GM20431 (cell line): ENCODE measurements around the gene ASPSCR1.

Experiments
- in situ Hi-C: fragments of 300-500 bp; cut with MseI, MboI; formaldehyde crosslinking; loops from one replicate; pipeline ENCODE4 v1.15.0; 2020; ENCODE audit warnings: low sequenced_read_pairs; ENCODE audit not compliant: unreplicated experiment

Gene ASPSCR1

GRCh38 chr17:82019690-82020571 is 42.5 kb downstream of the ASPSCR1 start:
- in situ Hi-C loops: loop anchor here (10.0 kb wide), 1 partner anchor 135 kb away; no protein-coding TSS in a partner anchor

GRCh38 chr17:82020572-82021106 is 43.2 kb downstream of the ASPSCR1 start:
- in situ Hi-C loops: loop anchor here (10.0 kb wide), 1 partner anchor 134 kb away; no protein-coding TSS in a partner anchor

- in situ Hi-C loops: loop anchor here (10.0 kb wide), 1 partner anchor 133 kb away; no protein-coding TSS in a partner anchor
Measured at GRCh38 chr17:82021107-82021899, 43.9 kb downstream of the ASPSCR1 start.

GRCh38 chr17:82021900-82022309 is 44.5 kb downstream of the ASPSCR1 start:
- in situ Hi-C loops: loop anchor here (10.0 kb wide), 1 partner anchor 133 kb away; no protein-coding TSS in a partner anchor

- in situ Hi-C loops: loop anchor here (10.0 kb wide), 1 partner anchor 132 kb away; no protein-coding TSS in a partner anchor
Measured at GRCh38 chr17:82022310-82022980, 45.0 kb downstream of the ASPSCR1 start, which contains the start of gene CENPX. CENPX (minus strand) TSS chr17:82022878; CDS start chr17:82022861, 17 bp downstream.

- in situ Hi-C loops: loop anchor here (10.0 kb wide), 1 partner anchor 132 kb away; no protein-coding TSS in a partner anchor
Measured at GRCh38 chr17:82022981-82023446, 45.6 kb downstream of the ASPSCR1 start, which contains the start of gene LRRC45. LRRC45 (plus strand) TSS chr17:82023305; CDS start chr17:82023644, 339 bp downstream.

GRCh38 chr17:82023447-82024241 is 46.2 kb downstream of the ASPSCR1 start:
- in situ Hi-C loops: loop anchor here (10.0 kb wide), 1 partner anchor 131 kb away; no protein-coding TSS in a partner anchor

- in situ Hi-C loops: loop anchor here (10.0 kb wide), 1 partner anchor 130 kb away; no protein-coding TSS in a partner anchor
Measured at GRCh38 chr17:82024859-82025258, 47.4 kb downstream of the ASPSCR1 start.

- in situ Hi-C loops: loop anchor here (10.0 kb wide), 1 partner anchor 129 kb away; no protein-coding TSS in a partner anchor
Measured at GRCh38 chr17:82025401-82026107, 48.1 kb downstream of the ASPSCR1 start.

- in situ Hi-C loops: loop anchor here (10.0 kb wide), 1 partner anchor 127 kb away; no protein-coding TSS in a partner anchor
Measured at GRCh38 chr17:82028246-82028645, 50.8 kb downstream of the ASPSCR1 start.

GRCh38 chr17:82028966-82029365 is 51.5 kb downstream of the ASPSCR1 start:
- in situ Hi-C loops: loop anchor here (10.0 kb wide), 1 partner anchor 126 kb away; no protein-coding TSS in a partner anchor

- in situ Hi-C loops: loop anchor here (10.0 kb wide), 1 partner anchor 125 kb away; no protein-coding TSS in a partner anchor
Measured at GRCh38 chr17:82029391-82029790, 52.0 kb downstream of the ASPSCR1 start.

- in situ Hi-C loops: loop anchor here (10.0 kb wide), 1 partner anchor 125 kb away; no protein-coding TSS in a partner anchor
Measured at GRCh38 chr17:82029990-82030469, 52.6 kb downstream of the ASPSCR1 start.

- in situ Hi-C loops: no loop called here
Measured at GRCh38 chr17:82030470-82031302, 53.3 kb downstream of the ASPSCR1 start.

- in situ Hi-C loops: no loop called here
Measured at GRCh38 chr17:82031303-82031884, 54.0 kb downstream of the ASPSCR1 start, which contains the start of gene RAC3. RAC3 (plus strand) TSS chr17:82031678; CDS start chr17:82031762, 84 bp downstream.
